ENCODE data around the gene ALG1L2. TPM values are rescaled to one million over a fixed set of nuclear protein-coding genes. Genes with fewer than 3 reads are reported as not detected.
A peak's percentile ranks its signal among the peaks of the same experiment; 100 is the strongest.
"Not testable (repeated sequence)": the region's sequence is repeated elsewhere in the genome, so short reads cannot be mapped to it uniquely, and the experiment has no call there.

Gene ALG1L2, protein sequence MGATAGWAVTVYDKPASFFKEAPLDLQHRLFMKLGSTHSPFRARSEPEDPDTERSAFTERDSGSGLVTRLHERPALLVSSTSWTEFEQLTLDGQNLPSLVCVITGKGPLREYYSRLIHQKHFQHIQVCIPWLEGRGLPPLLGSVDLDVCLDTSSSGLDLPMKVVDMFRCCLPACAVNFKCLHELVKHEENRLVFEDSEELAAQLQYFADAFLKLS
- total RNA-seq, result 1 to 10 TPM in 1 of 2 donors, under 1 TPM in 1; 0.89 to 1.0 TPM
- polyA plus RNA-seq (ENCODE audit: insufficient read length in 2 of 2), result 1 to 10 TPM; 1.9 to 2.5 TPM
- long read RNA-seq, donor 1, result 0 reads
- long read RNA-seq, donor 2, result 0 reads
- long read RNA-seq, donor 3, result 0 reads
- long read RNA-seq, donor 4, partial matches to known transcripts, result 5 of 5 reads
- long read RNA-seq, donor 4, other reads (novel, unspliced or antisense), result 0 of 5 reads

DNA sequence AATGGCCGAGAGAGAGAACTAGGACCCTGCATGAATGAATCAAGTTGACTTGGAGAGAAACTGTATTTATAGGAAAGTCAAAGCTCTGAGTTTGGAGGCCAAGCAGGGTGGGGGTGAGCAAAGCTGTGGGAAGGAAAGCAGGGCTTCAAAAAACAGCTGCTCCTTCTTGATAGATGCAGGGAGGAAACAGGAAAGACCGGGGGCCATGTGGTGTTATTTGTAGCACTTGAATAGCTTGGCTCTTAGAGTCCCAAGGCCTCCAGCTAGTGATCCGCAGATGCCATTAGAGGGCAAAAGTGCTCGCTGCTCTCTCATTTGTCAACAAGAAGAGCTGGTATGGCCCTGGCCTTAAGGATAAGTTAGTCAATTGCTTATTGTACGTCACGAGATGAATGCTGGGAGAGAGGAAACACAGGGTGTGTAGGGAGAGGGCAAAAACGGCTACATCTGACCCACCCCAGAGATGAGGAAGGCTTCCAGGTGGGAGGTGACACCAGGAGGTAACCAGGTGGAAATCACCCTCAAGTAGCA, at the start of gene ALG1L2:
TSS of gene ALG1L2 (plus strand) at position 481 of the 531 bp plus-strand sequence. CDS start 186 bp downstream, outside the sequence.
- peak in 2 of 6 donors; percentile 0 to 43 for DNase-seq (ENCODE audit: low read depth in 4 of 6, low spot score in 6 of 6)
- H3K36me3 ChIP-seq (ENCODE audit: control insufficient read depth, insufficient read depth, low read length), result no peaks in the 10 kb centered on the region
- H3K9me3 ChIP-seq (ENCODE audit: control insufficient read depth, insufficient read depth, low read length), result no peaks in the 10 kb centered on the region
- 55% methylated on average over 6 of the region's 7 CpGs for WGBS (ENCODE audit: insufficient coverage)
- no peaks in the 10 kb centered on the region for H3K4me1 ChIP-seq (ENCODE audit: control insufficient read depth, insufficient read depth, low read length)
- H3K27ac ChIP-seq (ENCODE audit: low read depth, low read length), result no peak within 1 kb of the TSS
- H3K27me3 ChIP-seq (ENCODE audit: control insufficient read depth, insufficient read depth, low read length), result no peaks in the 10 kb centered on the region
- H3K4me3 ChIP-seq (ENCODE audit: low read depth, low read length), result no peak within 1 kb of the TSS

- H3K9me3 ChIP-seq (ENCODE audit: control insufficient read depth, insufficient read depth, low read length); H3K4me1 ChIP-seq (ENCODE audit: control insufficient read depth, insufficient read depth, low read length); H3K27ac ChIP-seq (ENCODE audit: low read depth, low read length); H3K27me3 ChIP-seq (ENCODE audit: control insufficient read depth, insufficient read depth, low read length); DNase-seq (ENCODE audit: low read depth in 4 of 6, low spot score in 6 of 6); H3K4me3 ChIP-seq (ENCODE audit: low read depth, low read length); H3K36me3 ChIP-seq (ENCODE audit: control insufficient read depth, insufficient read depth, low read length): not testable (repeated sequence)
- 80% methylated on average over 6 of the region's 13 CpGs for WGBS (ENCODE audit: insufficient coverage)
Observed at GRCh38 chr3:130037126-130037815, 44.4 kb upstream of the ALG1L2 start.

- not testable (repeated sequence) for H3K9me3 ChIP-seq (ENCODE audit: control insufficient read depth, insufficient read depth, low read length); DNase-seq (ENCODE audit: low read depth in 4 of 6, low spot score in 6 of 6); H3K27ac ChIP-seq (ENCODE audit: low read depth, low read length); H3K27me3 ChIP-seq (ENCODE audit: control insufficient read depth, insufficient read depth, low read length); H3K4me3 ChIP-seq (ENCODE audit: low read depth, low read length); H3K36me3 ChIP-seq (ENCODE audit: control insufficient read depth, insufficient read depth, low read length); H3K4me1 ChIP-seq (ENCODE audit: control insufficient read depth, insufficient read depth, low read length)
- WGBS (ENCODE audit: insufficient coverage), result 90% methylated on average over 3 of the region's 3 CpGs
Observed at GRCh38 chr3:130042736-130043135, 38.9 kb upstream of the ALG1L2 start.

- H3K36me3 ChIP-seq (ENCODE audit: control insufficient read depth, insufficient read depth, low read length); H3K27ac ChIP-seq (ENCODE audit: low read depth, low read length); H3K27me3 ChIP-seq (ENCODE audit: control insufficient read depth, insufficient read depth, low read length); H3K4me1 ChIP-seq (ENCODE audit: control insufficient read depth, insufficient read depth, low read length); H3K9me3 ChIP-seq (ENCODE audit: control insufficient read depth, insufficient read depth, low read length); H3K4me3 ChIP-seq (ENCODE audit: low read depth, low read length); DNase-seq (ENCODE audit: low read depth in 4 of 6, low spot score in 6 of 6): not testable (repeated sequence)
- 69% methylated on average over 2 of the region's 6 CpGs for WGBS (ENCODE audit: insufficient coverage)
Observed at GRCh38 chr3:130043658-130044057, 38.0 kb upstream of the ALG1L2 start.

- Histone ChIP-seq H3K4me1 (ENCODE audit: control insufficient read depth, insufficient read depth, low read length) (no peaks in the 10 kb centered on the region), H3K4me3 (ENCODE audit: low read depth, low read length) (no peak overlapping the region), H3K9me3 (ENCODE audit: control insufficient read depth, insufficient read depth, low read length) (no peaks in the 10 kb centered on the region), H3K27me3 (ENCODE audit: control insufficient read depth, insufficient read depth, low read length) (no peaks in the 10 kb centered on the region), H3K27ac (ENCODE audit: low read depth, low read length) (no peak overlapping the region), H3K36me3 (ENCODE audit: control insufficient read depth, insufficient read depth, low read length) (no peaks in the 10 kb centered on the region)
- no CpG with 5 or more reads among the region's 11 CpGs for WGBS (ENCODE audit: insufficient coverage)
- no peak for DNase-seq (ENCODE audit: low read depth in 4 of 6, low spot score in 6 of 6)
Observed at GRCh38 chr3:130044370-130044769, 37.3 kb upstream of the ALG1L2 start.

DNA sequence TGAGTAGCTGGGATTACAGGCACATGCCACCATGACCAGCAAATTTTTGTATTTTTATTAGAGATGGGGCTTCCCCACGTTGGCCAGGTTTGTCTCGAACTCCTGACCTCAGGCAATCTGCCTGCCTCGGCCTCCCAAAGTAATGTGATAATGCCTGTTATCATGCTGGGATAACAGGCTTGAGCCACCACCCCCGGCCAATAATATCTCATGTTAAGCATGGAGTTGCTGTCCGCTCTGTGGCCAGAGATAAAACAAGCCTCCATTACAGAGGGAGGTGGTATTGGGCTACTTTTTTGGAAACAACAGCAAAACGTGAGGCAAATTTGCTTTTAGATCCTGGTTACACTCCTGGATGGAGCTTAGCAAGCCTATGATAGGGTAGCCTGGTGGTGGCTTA, 32.9 kb upstream of the ALG1L2 start:
- DNase-seq (ENCODE audit: low read depth in 4 of 6, low spot score in 6 of 6), result no peak
- Histone ChIP-seq H3K9me3 (ENCODE audit: control insufficient read depth, insufficient read depth, low read length) (no peaks in the 10 kb centered on the region), H3K27me3 (ENCODE audit: control insufficient read depth, insufficient read depth, low read length) (no peaks in the 10 kb centered on the region), H3K27ac (ENCODE audit: low read depth, low read length) (no peak overlapping the region), H3K4me1 (ENCODE audit: control insufficient read depth, insufficient read depth, low read length) (peaks cover 3% of the 10 kb centered on the region), H3K36me3 (ENCODE audit: control insufficient read depth, insufficient read depth, low read length) (no peaks in the 10 kb centered on the region), H3K4me3 (ENCODE audit: low read depth, low read length) (no peak overlapping the region)
- no CpG with 5 or more reads among the region's 6 CpGs for WGBS (ENCODE audit: insufficient coverage)

- WGBS (ENCODE audit: insufficient coverage), result no CpG with 5 or more reads among the region's 5 CpGs
- not testable (repeated sequence) for H3K4me1 ChIP-seq (ENCODE audit: control insufficient read depth, insufficient read depth, low read length); H3K9me3 ChIP-seq (ENCODE audit: control insufficient read depth, insufficient read depth, low read length); H3K27ac ChIP-seq (ENCODE audit: low read depth, low read length); H3K27me3 ChIP-seq (ENCODE audit: control insufficient read depth, insufficient read depth, low read length); H3K4me3 ChIP-seq (ENCODE audit: low read depth, low read length); H3K36me3 ChIP-seq (ENCODE audit: control insufficient read depth, insufficient read depth, low read length)
- DNase-seq (ENCODE audit: low read depth in 4 of 6, low spot score in 6 of 6), result peak in 1 of 6 donors; percentile 13
Observed at GRCh38 chr3:130052366-130052765, 29.3 kb upstream of the ALG1L2 start.

DNA sequence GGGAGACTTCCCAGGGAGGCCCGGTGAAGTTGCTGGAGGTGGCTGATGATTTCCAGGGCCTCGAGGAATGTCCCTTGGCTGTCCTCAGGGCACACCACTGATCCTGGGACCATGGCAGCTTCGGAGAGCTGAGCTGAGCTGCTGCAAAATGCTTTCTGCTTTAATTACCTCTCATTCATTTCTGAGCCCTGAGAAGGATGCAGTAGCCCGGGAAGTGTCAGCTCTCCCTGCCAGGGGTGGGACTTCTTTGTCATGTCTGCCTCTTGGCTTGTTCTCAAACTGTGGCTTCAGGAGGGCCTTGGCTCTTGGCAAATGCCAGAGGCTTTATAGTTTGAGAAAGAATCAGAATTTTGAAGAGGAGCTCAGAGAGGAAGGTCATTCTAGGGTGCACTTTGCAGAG, 28.7 kb upstream of the ALG1L2 start:
- not testable (repeated sequence) for H3K27me3 ChIP-seq (ENCODE audit: control insufficient read depth, insufficient read depth, low read length); H3K4me1 ChIP-seq (ENCODE audit: control insufficient read depth, insufficient read depth, low read length); H3K36me3 ChIP-seq (ENCODE audit: control insufficient read depth, insufficient read depth, low read length); H3K4me3 ChIP-seq (ENCODE audit: low read depth, low read length); H3K9me3 ChIP-seq (ENCODE audit: control insufficient read depth, insufficient read depth, low read length); H3K27ac ChIP-seq (ENCODE audit: low read depth, low read length)
- WGBS (ENCODE audit: insufficient coverage), result no CpG with 5 or more reads among the region's 4 CpGs
- DNase-seq (ENCODE audit: low read depth in 4 of 6, low spot score in 6 of 6), result peak in 1 of 6 donors; percentile 9

GRCh38 chr3:130057536-130058266, 23.9 kb upstream of the ALG1L2 start:
- not testable (repeated sequence) for H3K4me1 ChIP-seq (ENCODE audit: control insufficient read depth, insufficient read depth, low read length); DNase-seq (ENCODE audit: low read depth in 4 of 6, low spot score in 6 of 6); H3K9me3 ChIP-seq (ENCODE audit: control insufficient read depth, insufficient read depth, low read length); H3K36me3 ChIP-seq (ENCODE audit: control insufficient read depth, insufficient read depth, low read length); H3K27ac ChIP-seq (ENCODE audit: low read depth, low read length); H3K27me3 ChIP-seq (ENCODE audit: control insufficient read depth, insufficient read depth, low read length); H3K4me3 ChIP-seq (ENCODE audit: low read depth, low read length)
- WGBS (ENCODE audit: insufficient coverage), result no CpG with 5 or more reads among the region's 15 CpGs
